HG02759 (cell line): ENCODE measurements around the gene KCNJ15.
A peak's percentile ranks its signal among the peaks of the same experiment; 100 is the strongest.

ENCODE experiments used
- ATAC-seq: cut with Tn5 transposase; IDR thresholded peaks from one replicate; pipeline ENCODE4 v1.9.1; 2021; ENCODE audit warnings: mild to moderate bottlenecking, moderate library complexity; ENCODE audit not compliant: unreplicated experiment

KCNJ15 gene

DNA sequence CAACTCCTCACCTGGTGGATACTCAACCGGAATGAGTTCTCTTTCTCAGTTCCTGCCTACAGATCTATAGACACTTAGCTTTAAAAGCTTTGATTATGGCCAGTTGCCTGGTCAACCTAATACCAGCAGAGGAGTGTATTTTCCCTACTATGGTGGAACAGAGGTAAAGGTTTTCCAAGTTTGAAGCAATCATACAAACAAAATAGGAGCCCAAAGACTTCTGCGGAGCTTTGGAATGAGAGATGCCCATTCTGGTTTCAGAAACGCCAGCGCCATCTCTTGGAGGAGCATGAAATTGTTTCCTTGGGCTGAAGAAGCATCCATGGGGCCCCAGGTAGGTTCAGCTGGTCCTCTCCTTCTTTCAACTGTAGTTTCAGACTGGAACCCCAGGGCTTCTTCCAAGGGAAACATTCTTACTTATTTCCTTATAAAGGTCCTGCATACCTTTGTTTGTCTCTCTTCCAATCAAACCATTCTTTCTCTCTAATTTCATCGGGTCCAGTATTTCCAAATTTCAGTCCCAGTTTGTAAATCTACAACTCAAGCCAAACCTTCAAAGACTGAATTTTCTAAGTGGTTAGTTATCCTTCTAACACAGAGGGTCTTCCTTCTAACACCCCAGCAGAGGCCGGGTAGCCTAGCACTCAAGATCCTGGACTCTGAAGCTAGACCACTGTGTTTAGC, 95.9 kb downstream of the KCNJ15 start:
- peak; percentile 44 for ATAC-seq

DNA sequence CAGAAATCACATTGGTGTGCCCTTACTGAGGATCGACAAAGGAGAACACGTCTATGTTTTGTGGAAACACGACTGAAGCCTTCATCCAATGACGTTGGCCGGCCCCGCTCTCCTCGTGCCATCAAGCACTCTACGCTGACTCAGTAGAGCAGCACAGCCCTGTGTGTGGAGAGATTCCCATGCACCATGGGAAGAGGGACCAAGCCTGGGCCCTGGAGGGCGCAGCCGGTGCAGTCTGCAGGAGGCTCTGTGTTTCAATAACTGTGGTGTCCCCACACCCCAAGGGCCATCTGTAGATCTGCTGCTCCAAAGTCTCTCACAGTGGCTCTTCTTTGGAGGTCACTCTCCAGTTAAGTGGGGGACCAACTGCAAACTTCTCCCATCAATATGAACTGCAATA, 97.4 kb downstream of the KCNJ15 start:
- no peak for ATAC-seq

DNA sequence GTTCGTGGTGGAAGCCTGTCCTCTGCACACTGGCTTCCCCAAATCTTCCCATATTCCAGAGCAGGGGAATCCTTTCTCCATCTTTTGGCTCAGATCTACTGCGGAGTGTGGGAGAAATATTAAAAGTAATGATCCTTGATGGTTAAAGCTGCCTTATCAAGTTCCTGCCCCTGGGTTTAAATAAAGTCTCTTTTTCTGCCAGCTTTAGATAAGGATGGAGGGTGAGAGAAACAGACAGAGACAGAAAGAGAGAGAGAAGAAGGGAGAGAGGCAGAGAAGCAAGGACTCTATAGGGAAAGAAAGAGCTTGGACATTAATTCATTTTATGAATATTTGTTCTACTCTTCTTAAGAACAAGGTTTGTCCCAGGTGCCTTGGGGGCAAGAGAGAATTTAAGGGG, 98.0 kb downstream of the KCNJ15 start:
- ATAC-seq, result no peak

DNA sequence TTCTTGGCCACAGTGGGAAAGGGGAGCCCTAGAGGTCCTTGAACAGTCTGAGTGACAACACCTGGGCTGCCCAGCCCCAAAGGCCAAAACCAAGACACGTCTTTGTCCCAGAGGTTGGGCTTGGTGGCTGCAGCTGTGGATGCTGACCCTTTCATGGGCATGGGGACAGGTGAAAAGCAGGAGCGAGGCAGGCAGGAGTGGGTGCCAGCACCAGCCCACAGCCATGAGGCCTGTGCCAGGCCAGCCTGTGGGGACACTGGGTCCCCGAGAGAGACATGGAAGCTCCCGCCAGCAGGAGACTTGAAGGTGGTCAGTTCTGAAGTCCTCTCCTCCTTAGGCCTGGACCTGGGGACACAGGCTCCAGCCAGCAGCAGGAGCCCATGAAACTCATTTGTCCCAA, 98.6 kb downstream of the KCNJ15 start:
- no peak for ATAC-seq

DNA sequence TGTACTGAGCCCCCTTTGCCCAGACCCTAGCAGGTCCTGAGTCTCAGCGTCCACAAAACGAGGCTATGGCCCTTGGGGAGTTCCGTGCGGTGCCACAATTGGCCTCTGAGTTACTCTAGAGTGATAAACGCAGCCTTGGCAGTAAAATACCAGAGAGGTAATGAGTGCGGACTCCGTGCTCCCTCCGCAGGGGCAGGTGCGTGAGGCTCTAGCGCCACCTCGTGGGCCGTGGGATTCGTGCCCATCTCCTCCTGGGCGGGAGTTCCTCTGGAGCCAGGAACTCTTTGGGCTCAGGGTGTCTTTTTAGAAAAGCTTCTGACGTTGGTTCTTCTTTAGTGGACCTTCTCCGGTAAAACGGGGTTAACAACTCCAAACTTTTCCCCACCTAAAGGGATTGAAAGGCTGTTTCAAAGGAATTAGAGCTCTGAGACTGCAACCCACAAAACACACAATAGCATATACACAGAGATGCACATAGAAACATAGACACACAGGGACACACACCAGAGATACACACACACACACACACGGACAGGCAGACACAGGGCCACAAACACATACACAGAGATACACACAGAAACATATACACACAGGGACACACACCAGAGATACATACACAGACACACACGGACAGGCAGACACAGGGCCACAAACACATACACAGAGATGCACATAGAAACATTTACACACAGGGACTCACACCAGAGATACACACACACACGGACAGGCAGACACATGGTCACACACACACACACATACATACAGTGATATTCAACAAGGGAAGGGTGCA, 99.4 kb downstream of the KCNJ15 start:
- peak; percentile 62 for ATAC-seq
